Heart left ventricle (tissue), 13 donors: ENCODE data around the gene GAL3ST2.

Source experiments
- POLR2A ChIP-seq, 2 donors: fragments of 450-650 bp; IDR thresholded peaks; one replicate each; pipeline ENCODE4 v1.6.1; 2017; ENCODE audit warnings: antibody characterized with exemption in 2 of 2, mild to moderate bottlenecking in 2 of 2, moderate library complexity in 2 of 2
- TF ChIP-seq, protein P1 (sequence below), 12 donors: fragments of 200-600 bp; sonication (generic) in 4 of 12; IDR thresholded peaks; one replicate each; pipeline versions ENCODE4 v1.5.0 to v1.8.0; 2018 to 2022; ENCODE audit warnings: antibody characterized with exemption in 12 of 12, mild to moderate bottlenecking in 5 of 12
- donor health status: ischemic (EF 13 %, LVEDD 7.1; RV severe dilation, severe dysfunction).
- donor health status: DM: no; HTN: yes; CAD: no.
- donor health status: DM: no; HTN: no; CAD: no.
- donor health status: ischemic (EF 25% LVEDD 6.9; RV normal size, moderate dysfunction).
- donor health status: ischemic (EF 25% LVEDD 5.7; RV mildly dilated, moderate dysfunction).
- donor health status: ischemic (EF 35%, LVEDD 5.7; RV mildly dilated, moderate dysfunction).
- donor health status: nonischemic (EF 11% LVEDD 7.7; RV severe dilation, severe dysfunction).
- donor health status: DM: yes; HTN: yes; CAD: no.
- donor health status: PGD.
- donor health status: ischemic (EF 29% LVEDD 5.4; RV normal size, mild dysfunction).
- donor health status: nonischemic (EF 23%, LVEDD 6.1; RV moderate dilation, normal function).

DNA sequence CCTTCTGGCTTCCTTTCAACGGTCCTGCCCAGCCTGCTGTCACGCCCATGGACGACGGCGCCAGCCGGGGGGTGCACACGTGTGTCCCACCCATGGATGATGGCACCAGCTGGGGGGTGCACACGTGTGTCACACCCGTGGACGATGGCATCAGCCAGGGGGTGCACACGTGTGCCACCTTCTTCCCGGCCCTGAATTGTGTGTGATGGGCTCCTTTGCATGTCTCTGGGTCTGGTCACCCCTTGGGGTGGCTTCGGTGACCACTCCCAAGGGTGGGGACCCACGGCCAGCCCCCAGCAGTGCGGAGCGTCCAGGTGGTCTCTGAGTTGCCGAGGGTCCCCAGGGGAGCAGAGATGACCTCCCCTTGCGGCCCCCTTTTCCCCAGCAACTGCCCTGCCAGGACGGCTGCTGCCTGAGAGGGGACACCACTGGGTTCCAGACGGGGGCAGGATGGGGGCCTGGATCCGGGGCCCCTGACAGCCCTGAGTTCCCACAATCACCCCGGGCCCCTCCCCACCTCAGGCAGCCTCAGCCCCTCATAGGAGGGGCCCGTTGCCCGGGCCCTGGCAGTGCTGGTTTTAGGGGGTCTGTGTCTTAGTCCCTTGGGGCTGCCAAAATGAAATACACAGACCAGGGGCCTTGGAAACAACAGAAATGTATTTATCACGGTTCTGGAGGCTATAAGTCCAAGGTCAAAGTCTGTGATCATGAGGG, 41.8 kb downstream of the GAL3ST2 start:
- TF ChIP-seq, protein P1, sequence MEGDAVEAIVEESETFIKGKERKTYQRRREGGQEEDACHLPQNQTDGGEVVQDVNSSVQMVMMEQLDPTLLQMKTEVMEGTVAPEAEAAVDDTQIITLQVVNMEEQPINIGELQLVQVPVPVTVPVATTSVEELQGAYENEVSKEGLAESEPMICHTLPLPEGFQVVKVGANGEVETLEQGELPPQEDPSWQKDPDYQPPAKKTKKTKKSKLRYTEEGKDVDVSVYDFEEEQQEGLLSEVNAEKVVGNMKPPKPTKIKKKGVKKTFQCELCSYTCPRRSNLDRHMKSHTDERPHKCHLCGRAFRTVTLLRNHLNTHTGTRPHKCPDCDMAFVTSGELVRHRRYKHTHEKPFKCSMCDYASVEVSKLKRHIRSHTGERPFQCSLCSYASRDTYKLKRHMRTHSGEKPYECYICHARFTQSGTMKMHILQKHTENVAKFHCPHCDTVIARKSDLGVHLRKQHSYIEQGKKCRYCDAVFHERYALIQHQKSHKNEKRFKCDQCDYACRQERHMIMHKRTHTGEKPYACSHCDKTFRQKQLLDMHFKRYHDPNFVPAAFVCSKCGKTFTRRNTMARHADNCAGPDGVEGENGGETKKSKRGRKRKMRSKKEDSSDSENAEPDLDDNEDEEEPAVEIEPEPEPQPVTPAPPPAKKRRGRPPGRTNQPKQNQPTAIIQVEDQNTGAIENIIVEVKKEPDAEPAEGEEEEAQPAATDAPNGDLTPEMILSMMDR (IDR thresholded peaks at IDR 0.05), result no peak
- no peak for TF ChIP-seq POLR2A (IDR thresholded peaks at IDR 0.05)
